Activated T-cell treated with anti-CD3 and anti-CD28 coated beads, Interleukin-2, amount 50 U/mL, for 4 hours (primary cell): Measurements from ENCODE around the gene PTCH1. TPM values are rescaled to one million over a fixed set of nuclear protein-coding genes. Genes with fewer than 3 reads are reported as not detected.

Experiments
- ATAC-seq, 2 donors: fragments of 200-7000 bp; cut with Tn5 transposase; one replicate each; pipeline ENCODE4 v1.10.0; 2021
- DNase-seq: peaks from one replicate; pipeline ENCODE4 v3.0.0-alpha.2; 2020
- H3K27me3 Mint-ChIP-seq: one replicate; pipeline ENCODE4 v1.8.0; 2021; ENCODE audit warnings: low read depth, mixed read lengths
- H3K36me3 Mint-ChIP-seq: one replicate; pipeline ENCODE4 v1.8.0; 2022; ENCODE audit warnings: mixed read lengths; ENCODE audit not compliant: insufficient read depth
- H3K4me1 Mint-ChIP-seq: one replicate; pipeline ENCODE4 v1.8.0; 2021; ENCODE audit warnings: low read depth, mixed read lengths
- H3K4me3 Mint-ChIP-seq: one replicate; pipeline ENCODE4 v1.8.0; 2021; ENCODE audit warnings: mild to moderate bottlenecking, moderate library complexity, mixed read lengths
- H3K9me3 Mint-ChIP-seq: one replicate; pipeline ENCODE4 v1.8.0; 2021; ENCODE audit warnings: mixed read lengths
- total RNA-seq, 3 donors: library from RNA; stranded (reverse); gene quantifications; one replicate each; pipeline ENCODE4 v1.2.1, GENCODE V29; 2021

PTCH1 gene
- total RNA-seq, 3 donors from 2014 or later: 2.5 to 6.1 (median 4.1) TPM

DNA sequence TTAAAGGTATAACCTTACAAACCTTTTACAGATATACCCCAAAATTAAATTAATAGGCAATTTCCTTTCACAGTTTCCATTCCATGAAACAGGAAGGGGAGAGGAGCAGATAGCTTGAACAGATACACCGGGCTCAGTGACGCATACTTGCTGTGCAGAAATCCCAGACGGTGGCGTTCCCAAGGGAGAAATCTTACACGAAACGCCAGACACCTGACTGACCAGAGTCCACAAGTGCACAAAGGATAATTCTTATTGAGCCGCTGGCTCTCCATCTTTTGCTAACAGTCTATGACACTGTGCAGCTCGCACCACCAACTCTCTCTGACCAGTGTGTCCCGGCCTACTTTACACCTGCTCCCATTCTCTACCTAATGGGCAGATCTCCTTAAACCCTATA is 37.4 kb downstream of the PTCH1 start:
- ATAC-seq: no peak
- peaks cover 33% of the 10 kb centered on the region for H3K36me3 Mint-ChIP-seq
- no peaks in the 10 kb centered on the region for H3K4me1 Mint-ChIP-seq

DNA sequence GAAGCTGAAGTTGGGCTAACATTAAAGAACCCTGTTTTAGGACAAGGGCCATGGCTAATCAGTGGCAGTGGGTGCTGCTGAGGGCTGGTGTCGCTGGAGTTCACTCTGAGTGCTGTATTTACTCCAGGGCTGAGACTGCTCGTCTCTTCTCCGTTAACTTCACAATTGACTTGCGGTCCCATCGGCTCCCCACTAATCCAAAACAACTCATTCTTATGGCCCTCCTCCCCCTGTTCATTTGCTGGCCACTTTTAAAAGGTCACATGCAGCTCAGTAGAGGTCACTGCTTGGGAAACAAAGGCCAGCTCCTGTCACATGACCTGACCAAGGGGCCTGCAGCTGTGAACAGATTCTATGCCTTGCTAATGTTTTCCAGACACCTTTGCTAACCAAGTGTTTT is 38.4 kb downstream of the PTCH1 start:
- H3K4me3 Mint-ChIP-seq: no peak overlapping the region
- ATAC-seq (no peak), DNase-seq (no peak)
- H3K27me3 Mint-ChIP-seq: peaks cover 2% of the 10 kb centered on the region
- H3K4me1 Mint-ChIP-seq: no peaks in the 10 kb centered on the region
- H3K9me3 Mint-ChIP-seq: no peaks in the 10 kb centered on the region
- peaks cover 33% of the 10 kb centered on the region for H3K36me3 Mint-ChIP-seq

More for the DNA sequence above, 37.4 kb downstream of the PTCH1 start:
- H3K9me3 Mint-ChIP-seq: no peaks in the 10 kb centered on the region
- H3K4me3 Mint-ChIP-seq: no peak overlapping the region
- H3K27me3 Mint-ChIP-seq: peaks cover 2% of the 10 kb centered on the region
- no peak for DNase-seq

DNA sequence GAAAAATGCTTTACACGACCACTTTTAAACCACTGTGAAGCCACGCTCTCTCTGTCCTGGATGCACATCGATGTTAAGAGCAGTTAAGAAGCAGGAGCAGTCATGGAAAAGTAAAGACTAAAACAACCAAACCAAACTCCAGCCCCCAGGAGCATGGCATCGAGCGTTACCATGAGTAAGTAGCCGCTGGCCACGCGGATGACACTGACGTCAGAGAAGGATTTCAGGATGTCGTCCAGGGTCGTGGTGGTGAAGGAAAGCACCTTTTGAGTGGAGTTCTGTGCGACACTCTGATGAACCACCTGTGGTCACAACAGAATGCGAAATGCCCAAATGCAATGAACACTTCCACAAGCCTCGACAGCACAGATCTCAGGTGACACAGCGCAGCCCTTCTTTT is 38.9 kb downstream of the PTCH1 start:
- Mint-ChIP-seq H3K4me1 (no peaks in the 10 kb centered on the region), H3K36me3 (peaks cover 33% of the 10 kb centered on the region), H3K4me3 (no peak overlapping the region), H3K9me3 (no peaks in the 10 kb centered on the region), H3K27me3 (peaks cover 2% of the 10 kb centered on the region)
- no peak for ATAC-seq
- no peak for DNase-seq

DNA sequence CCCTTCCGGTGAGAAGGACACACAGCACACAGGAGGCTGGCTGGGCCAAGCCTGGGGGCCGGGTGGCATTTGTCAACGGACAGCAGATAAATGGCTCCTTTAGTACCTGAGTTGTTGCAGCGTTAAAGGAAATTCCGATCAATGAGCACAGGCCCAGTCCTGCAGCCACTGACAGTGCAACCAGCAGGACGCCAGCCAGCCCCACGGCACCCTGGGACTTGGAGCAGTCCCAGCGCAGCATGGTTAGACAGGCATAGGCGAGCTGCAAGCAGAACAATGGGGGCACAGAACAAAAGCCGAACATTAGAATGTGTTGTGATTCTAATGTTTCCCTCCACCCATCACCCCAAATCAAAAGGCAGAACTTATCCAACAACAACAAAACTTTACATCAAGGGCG is 39.3 kb downstream of the PTCH1 start:
- Mint-ChIP-seq H3K36me3 (peaks cover 33% of the 10 kb centered on the region), H3K9me3 (no peaks in the 10 kb centered on the region), H3K4me1 (no peaks in the 10 kb centered on the region), H3K27me3 (peaks cover 2% of the 10 kb centered on the region), H3K4me3 (no peak overlapping the region)
- DNase-seq (no peak), ATAC-seq (no peak)

DNA sequence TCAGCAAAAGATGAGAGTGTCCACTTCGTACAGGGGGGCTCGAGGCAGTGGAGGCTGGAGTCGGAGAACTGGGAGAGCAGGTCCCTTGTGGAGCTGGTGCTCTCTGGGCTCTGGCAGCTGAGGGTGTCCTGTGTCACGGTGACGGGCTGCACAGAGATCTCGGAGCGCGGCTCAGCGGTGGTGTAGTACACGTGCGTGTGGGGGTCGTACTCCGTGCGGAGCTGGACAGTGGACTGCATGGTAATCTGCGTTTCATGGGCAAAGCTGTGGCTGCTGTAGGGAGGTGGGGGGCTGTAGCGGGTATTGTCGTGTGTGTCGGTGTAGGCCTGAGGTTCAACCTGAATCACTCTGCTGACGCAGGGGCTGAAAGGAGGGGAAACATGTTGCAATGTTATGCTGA is 48.0 kb downstream of the PTCH1 start:
- DNase-seq: no peak
- no peak for ATAC-seq
- Mint-ChIP-seq H3K27me3 (no peaks in the 10 kb centered on the region), H3K4me3 (no peak overlapping the region), H3K9me3 (no peaks in the 10 kb centered on the region), H3K4me1 (peaks cover 1% of the 10 kb centered on the region), H3K36me3 (peaks cover 21% of the 10 kb centered on the region)

DNA sequence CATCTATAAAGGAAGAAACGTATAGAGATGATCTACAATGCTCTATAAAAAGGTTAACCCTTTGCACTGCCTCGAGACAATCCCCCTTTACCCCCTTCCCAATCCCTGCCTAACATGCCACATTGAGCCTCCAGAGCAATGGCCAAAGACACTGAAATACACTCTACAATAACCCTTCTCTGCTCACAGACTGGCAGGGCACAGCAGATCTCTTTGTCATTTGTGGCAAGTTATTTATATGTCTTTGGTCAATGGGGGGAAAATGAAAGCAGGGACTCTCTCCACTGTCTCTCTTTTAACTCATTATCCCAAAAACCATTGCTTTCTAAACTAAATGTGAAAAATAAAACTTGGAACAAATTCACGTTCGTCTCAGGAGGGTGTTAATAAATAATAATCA is 51.7 kb downstream of the PTCH1 start:
- H3K9me3 Mint-ChIP-seq: no peaks in the 10 kb centered on the region
- no peak overlapping the region for H3K4me3 Mint-ChIP-seq
- ATAC-seq (no peak), DNase-seq (no peak)
- H3K4me1 Mint-ChIP-seq: peaks cover 32% of the 10 kb centered on the region
- H3K27me3 Mint-ChIP-seq: peaks cover 5% of the 10 kb centered on the region
- H3K36me3 Mint-ChIP-seq: peaks cover 21% of the 10 kb centered on the region

DNA sequence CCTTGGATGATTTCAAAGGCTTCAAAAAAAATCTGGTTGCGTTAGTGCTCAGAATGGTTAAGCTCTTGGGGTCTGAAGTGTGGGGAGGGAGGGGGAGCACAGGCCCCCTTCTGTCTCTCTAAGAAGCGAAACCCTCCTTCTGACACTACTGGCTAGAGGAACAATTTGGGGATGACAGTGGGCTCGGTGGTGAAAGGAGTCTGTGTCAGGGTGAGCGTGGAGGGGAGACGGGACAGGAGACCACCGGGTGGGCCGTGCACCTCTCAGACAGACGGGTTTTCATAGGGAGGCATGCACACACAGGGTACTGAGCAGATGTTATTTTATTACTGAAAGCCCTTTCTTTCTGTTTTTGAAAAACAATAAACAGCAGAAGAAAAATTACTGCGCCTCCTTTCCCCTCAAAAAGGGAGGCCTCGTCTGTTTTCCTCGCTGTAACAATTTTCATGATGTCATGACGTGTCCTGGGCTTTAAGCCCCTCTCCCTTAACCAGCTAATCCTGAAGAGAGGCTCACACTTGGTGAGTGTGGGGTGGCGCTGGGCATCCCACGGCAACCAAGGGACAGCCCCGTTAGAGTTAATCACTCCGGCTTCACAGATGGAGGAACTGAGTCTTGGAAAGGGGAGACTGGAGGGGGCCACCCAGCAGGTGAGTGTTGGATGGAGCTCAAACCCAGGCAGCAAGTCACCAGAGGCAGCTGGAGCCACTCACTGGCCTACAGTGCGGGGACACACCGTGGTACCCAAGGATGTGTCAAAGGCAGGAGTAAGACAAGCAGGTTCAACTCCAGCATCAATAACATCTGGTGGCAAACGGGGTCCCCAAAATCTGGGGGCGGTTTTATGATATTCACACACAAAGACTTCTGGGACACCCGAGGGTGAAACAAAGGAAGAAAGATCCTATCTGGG is 53.4 kb downstream of the PTCH1 start:
- no peaks in the 10 kb centered on the region for H3K9me3 Mint-ChIP-seq
- no peak for DNase-seq
- peaks cover 17% of the 10 kb centered on the region for H3K36me3 Mint-ChIP-seq
- peak overlapping the region; percentile 75 for H3K4me3 Mint-ChIP-seq
- peaks cover 5% of the 10 kb centered on the region for H3K27me3 Mint-ChIP-seq
- peak in 1 of 2 donors; percentile 3 for ATAC-seq
- peaks cover 32% of the 10 kb centered on the region for H3K4me1 Mint-ChIP-seq

DNA sequence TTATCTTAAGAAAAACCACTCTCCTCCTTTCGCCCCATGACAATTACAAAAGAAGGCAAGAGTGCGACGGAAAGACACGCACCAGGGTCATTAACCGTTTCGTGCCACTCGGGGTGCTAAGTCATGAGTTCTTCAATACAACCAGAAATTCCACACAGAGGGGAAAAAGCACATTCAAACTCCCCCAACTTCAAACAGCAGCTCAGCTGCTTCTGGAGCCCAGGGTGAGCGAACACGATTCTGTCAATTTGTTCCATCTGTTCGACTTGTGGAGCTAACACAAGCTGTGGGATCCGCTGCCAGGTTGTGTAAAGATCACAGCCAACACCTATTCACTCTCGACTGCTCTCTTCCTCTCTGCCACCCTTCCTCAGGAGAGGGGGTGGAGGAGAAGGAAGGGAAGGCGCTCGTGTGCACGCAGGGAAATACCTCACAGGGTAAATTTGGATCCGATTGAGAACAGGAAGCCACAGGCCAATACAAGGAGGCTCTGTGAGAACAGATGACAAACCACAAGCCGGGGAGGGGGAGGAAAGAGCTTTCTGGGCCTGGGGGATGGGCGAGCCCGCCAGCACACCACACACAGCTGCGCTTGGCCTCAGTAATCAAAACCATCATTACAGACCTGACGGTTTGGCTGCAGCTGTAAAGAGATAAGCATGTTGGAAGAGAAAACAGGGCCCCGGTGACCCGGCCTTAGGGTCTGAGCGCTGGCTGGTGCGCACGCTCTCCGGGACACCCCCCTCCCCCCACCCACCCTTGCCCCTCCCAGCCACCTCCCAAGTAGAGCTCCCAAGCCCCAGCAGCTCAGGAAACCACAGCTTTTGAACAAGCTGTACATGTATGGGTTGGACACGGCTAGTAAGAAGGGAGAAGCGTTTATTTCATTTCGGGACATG is 54.3 kb downstream of the PTCH1 start:
- Mint-ChIP-seq H3K4me1 (peaks cover 32% of the 10 kb centered on the region), H3K36me3 (peaks cover 18% of the 10 kb centered on the region), H3K27me3 (peaks cover 5% of the 10 kb centered on the region), H3K4me3 (peak overlapping the region; percentile 83), H3K9me3 (no peaks in the 10 kb centered on the region)
- DNase-seq (peak; percentile 64), ATAC-seq (peak; percentile 97)

DNA sequence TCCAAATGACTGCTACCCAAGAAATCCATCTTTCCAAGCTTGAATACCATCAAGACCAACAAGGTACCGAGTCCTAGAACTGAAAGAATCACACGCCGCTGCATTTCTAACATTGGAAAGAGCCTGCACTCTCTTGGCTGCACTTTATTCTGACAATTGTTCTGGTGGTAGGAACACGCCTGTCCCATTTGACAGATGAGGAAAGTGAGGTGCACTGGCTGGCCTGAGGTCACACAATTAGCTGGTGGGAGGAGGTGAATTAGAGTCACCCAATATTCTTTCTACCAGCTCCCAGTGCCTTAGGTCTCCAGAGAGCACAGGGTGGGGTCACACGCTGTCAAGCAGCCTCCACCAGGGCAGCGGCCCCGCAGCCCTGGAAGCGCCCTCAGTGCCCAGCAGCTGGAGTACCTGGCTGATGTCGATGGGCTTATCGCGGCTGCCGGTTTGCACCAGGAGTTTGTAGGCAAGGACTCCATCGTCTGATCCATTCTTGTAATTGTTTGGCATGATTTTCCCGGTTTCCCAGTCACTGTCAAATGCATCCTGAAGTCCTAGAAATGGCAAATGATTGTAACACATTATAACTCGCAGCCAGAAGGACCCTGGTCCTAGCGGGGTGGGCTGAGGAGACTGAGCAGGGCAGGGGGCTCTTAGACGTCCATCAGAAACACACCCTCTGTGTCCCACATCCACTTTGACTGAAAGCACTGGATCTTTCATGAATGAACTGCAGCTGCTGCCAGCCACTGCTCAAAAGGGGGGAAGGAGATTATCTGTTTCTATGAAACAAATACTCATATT is 55.1 kb downstream of the PTCH1 start:
- peaks cover 5% of the 10 kb centered on the region for H3K27me3 Mint-ChIP-seq
- no peaks in the 10 kb centered on the region for H3K9me3 Mint-ChIP-seq
- peak overlapping the region; percentile 83 for H3K4me3 Mint-ChIP-seq
- DNase-seq (no peak), ATAC-seq (no peak)
- H3K4me1 Mint-ChIP-seq: peaks cover 32% of the 10 kb centered on the region
- H3K36me3 Mint-ChIP-seq: peaks cover 17% of the 10 kb centered on the region

DNA sequence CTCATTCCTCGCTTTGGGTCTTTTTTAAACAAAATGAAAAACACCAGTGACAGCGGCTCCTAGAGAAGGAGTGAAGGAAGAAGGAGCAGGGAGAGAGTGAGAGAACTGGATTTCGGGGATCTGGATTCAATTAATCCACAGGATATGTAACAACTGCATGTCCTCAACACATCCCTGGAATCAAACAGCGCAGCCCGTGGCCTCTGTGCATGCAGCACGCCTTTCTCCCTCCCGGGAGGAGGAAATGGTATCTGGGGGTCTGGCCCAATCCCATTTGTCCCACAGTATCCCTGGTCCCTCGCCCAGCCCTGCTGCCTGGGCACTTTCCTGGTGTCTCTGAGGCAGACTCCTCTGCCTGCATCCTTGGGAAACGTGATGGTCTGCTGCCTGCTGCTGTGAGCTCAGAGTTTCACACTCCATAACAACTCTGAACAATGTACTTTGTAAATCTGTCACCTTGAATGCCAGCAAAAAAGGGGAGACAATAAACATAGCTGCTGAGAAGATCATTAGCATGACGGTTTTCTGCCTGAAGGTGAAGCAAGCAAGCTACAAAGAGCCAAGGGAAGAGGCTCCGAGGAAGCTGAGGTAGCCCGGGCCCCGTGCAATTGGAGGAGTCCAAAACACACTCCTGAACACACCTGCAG is 56.1 kb downstream of the PTCH1 start:
- Mint-ChIP-seq H3K4me3 (no peak overlapping the region), H3K4me1 (peaks cover 32% of the 10 kb centered on the region), H3K9me3 (no peaks in the 10 kb centered on the region), H3K27me3 (peaks cover 5% of the 10 kb centered on the region), H3K36me3 (peaks cover 22% of the 10 kb centered on the region)
- ATAC-seq (no peak), DNase-seq (no peak)

DNA sequence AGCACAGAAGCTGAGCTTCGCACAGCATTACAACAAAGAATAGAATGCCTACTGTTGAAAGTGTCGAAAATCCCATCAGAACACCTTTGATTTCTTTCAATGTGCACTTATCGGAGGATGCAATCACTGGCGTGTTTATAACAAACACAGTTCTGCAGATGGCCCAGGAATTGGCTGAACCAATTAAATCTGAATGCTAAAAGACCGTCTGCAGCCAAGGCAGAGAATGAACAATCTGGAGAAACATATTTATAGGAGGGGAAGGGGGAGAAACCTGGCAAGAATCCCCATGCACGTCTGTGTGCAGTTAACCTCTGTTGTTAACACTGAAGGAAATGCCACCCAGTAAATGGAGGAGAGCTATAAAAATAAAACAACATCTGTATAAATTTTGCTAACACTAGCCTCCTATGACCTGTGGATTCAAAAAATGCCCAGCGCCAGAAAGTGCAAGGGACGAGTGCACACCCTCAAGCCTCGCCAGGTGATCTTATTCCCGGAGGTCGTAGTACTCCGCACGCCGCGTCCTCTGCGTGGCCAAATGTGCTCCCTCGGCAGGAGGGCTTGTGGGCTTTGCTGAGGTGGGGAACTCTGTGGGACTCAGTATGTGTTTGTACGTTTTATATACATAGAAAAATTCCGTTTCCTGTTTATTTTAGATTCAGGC is 56.8 kb downstream of the PTCH1 start:
- Mint-ChIP-seq H3K4me1 (peaks cover 32% of the 10 kb centered on the region), H3K4me3 (no peak overlapping the region), H3K36me3 (peaks cover 20% of the 10 kb centered on the region), H3K27me3 (peaks cover 5% of the 10 kb centered on the region), H3K9me3 (no peaks in the 10 kb centered on the region)
- ATAC-seq (no peak), DNase-seq (no peak)

DNA sequence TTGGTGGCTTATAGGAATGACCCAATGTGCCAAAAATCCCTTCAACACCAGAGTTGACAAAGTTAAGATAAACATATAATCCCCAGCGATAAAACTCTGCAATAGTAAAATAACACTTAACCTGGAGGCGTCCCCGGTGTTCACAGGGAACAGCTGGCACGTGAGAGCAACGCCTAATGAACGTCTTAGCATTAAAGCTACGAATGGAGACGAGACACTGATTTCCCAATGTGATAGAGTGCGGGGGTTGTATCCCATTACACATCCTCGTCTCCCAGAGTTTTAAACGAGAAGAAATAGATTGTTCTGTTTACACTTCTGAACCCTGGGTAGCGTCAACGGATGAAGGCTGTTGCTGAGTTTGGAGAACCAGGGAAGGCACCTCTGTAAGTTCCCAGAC is 57.6 kb downstream of the PTCH1 start:
- Mint-ChIP-seq H3K27me3 (peaks cover 5% of the 10 kb centered on the region), H3K36me3 (peaks cover 18% of the 10 kb centered on the region), H3K9me3 (no peaks in the 10 kb centered on the region), H3K4me1 (peaks cover 32% of the 10 kb centered on the region), H3K4me3 (no peak overlapping the region)
- DNase-seq: no peak
- no peak for ATAC-seq

DNA sequence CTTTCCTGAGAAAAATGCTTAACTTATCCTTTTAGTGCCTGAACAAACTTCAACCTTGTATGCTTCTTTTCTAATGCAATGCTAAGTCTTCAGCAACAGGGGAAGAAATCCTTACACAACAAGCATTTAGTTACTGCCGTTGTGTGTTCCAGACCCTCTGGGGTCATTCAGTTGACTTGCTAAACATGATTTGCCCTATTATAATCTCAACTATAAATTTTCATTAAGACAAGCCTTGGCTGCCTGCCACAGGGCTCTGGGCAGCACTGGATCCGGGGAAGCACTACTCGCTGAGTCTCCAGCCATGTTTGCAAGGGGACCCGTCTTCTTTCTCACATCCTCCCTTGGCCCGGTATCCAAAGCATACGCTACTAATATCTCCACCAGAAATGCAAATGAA is 58.1 kb downstream of the PTCH1 start:
- Mint-ChIP-seq H3K27me3 (peaks cover 7% of the 10 kb centered on the region), H3K36me3 (peaks cover 20% of the 10 kb centered on the region), H3K4me1 (peaks cover 30% of the 10 kb centered on the region)

More for the DNA sequence above, 58.1 kb downstream of the PTCH1 start:
- ATAC-seq: no peak
- H3K4me3 Mint-ChIP-seq: no peak overlapping the region
- no peaks in the 10 kb centered on the region for H3K9me3 Mint-ChIP-seq
- no peak for DNase-seq
